PFSK-1 (cell line): ENCODE results near the gene WIPF3.

Source experiments
- POLR2AphosphoS5 ChIP-seq: IDR thresholded peaks from 2 replicates; pipeline ENCODE4 v1.6.1; 2012; ENCODE audit warnings: low read depth, mild to moderate bottlenecking, control low read depth, low read length, moderate library complexity
- REST ChIP-seq, 2 experiments: IDR thresholded peaks; 2 replicates each; pipeline versions ENCODE4 v1.6.1 to v1.8.0; 2011 to 2012; ENCODE audit warnings: low read depth in 2 of 2, low read length in 2 of 2, control low read depth in 1 of 2, inconsistent platforms in 1 of 2, mild to moderate bottlenecking in 1 of 2, moderate library complexity in 1 of 2; ENCODE audit not compliant: insufficient read depth in 1 of 2
- SIN3A ChIP-seq: IDR thresholded peaks from 2 replicates; pipeline ENCODE4 v1.6.1; 2012; ENCODE audit warnings: mild to moderate bottlenecking, low read length, moderate library complexity, borderline replicate concordance; ENCODE audit not compliant: insufficient read depth
- TAF1 ChIP-seq: IDR thresholded peaks from 2 replicates; pipeline ENCODE4 v1.6.1; 2012; ENCODE audit warnings: low read length, control low read depth, borderline replicate concordance; ENCODE audit not compliant: insufficient read depth

DNA sequence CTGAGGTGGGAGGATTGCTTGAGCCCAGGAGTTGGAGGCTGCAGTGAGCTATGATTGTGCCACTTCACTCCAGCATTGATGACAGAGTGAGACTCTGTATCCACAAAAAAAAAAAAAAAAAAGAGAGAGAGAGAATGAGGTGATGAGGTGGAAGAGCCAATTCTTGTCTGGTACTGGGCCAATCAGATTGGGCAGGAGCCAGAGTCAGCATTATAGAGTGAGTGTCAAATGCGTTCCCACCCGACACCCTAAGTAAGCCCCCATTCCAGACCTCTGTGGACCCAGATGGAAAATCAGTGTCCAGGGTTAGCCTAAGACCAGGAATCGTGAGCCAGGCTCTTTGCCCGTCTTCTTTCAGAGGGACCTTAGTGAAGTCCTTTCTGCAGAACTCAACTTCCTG is 83.9 kb downstream of the WIPF3 start:
- TF ChIP-seq TAF1, result no peak
- TF ChIP-seq POLR2AphosphoS5, result no peak
- no peak for TF ChIP-seq REST (IDR thresholded peaks at IDR 0.05; ENCODE audit: insufficient read depth in 1 of 2, low read depth in 2 of 2, low read length in 2 of 2)
- no peak for TF ChIP-seq SIN3A
